NCI-H526 (cell line): ENCODE measurements around the gene NCK1.
"Not testable (repeated sequence)": the region's sequence is repeated elsewhere in the genome, so short reads cannot be mapped to it uniquely, and the experiment has no call there.

ENCODE experiments used
- DNase-seq, 2 experiments: peaks; one replicate each; lab custom pipeline; 2025; lab: John Stamatoyannopoulos, UW

The NCK1 gene

DNA sequence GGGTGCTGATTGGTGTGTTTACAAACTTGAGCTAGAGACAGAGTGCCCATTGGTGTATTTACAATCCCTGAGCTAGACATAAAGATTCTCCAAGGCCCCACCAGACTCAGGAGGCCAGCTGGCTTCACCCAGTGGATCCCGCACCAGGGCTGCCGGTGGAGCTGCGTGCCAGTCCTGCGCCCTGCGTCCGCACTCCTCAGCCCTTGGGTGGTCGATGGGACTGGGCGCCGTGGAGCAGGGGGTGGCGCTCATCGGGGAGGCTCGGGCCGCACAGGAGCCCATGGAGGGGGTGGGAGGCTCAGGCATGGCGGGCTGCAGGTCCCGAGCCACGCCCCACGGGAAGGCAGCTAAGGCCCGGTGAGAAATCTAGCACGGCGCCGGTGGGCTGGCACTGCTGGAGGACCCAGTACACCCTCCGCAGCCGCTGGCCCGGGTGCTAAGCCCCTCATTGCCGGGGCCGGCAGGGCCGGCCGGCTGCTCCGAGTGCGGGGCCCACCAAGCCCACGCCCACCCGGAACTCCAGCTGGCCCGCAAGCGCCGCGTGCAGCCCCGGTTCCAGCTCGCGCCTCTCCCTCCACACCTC, 125.5 kb downstream of the NCK1 start:
- not testable (repeated sequence) for DNase-seq

GRCh38 chr3:136988651-136989050, 126.6 kb downstream of the NCK1 start:
- DNase-seq, result no peak

DNA sequence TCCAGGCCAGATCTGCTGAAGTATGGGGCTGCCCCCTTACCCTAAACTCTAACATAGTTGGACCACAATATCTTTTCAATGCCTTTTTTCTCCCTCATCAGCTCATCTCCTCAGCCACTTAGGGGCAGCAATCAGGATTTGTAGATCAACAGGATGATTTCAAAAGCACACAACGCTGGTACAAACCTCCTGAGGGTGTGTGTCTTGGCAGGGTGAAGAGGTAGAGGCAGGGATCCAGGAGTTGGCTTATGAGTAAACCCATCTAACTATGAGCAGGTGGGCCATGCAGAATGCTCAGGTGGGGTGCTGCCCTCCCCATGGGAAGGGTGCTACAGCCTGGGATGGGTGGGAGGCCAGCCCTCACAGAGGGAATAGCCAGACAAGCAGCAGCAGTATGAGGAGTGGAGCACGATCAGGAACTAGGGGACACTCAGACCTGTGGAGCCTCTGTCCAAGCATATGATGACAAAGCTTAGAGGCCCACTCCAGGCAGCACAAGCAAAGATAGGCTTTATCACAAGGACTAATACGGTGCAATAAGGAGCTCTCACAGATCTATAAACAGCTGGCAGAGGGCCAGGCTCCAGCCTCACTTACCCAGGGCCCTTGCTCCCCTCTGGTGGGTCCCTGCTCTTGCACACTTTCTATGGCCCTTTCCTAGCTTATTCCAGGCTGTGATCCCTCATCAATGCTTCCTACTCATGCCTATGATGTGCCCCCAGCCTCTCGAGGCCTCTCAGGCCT, 127.9 kb downstream of the NCK1 start:
- no peak for DNase-seq

DNA sequence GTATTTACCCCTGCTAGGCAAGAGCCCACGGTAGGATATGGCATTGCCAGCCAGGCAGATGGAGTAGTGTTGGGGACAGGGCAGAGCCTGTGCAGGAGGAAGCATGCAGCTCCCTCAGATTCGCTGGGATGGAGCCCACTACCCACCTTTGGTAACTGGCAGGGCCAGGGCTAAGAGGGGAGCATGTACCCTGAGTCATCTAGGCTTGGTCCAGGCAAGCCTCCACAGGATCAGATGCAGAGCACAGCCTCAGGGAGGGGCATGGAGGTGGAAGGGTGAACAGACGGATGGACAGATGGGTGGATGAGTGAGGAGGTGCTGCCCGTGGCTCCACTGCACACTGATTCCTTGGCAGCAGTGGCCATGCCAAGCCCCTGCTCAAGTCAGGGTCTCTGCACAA, 128.8 kb downstream of the NCK1 start:
- DNase-seq, result no peak

- no peak for DNase-seq
Measured at GRCh38 chr3:136992115-136992514, 130.1 kb downstream of the NCK1 start.

DNA sequence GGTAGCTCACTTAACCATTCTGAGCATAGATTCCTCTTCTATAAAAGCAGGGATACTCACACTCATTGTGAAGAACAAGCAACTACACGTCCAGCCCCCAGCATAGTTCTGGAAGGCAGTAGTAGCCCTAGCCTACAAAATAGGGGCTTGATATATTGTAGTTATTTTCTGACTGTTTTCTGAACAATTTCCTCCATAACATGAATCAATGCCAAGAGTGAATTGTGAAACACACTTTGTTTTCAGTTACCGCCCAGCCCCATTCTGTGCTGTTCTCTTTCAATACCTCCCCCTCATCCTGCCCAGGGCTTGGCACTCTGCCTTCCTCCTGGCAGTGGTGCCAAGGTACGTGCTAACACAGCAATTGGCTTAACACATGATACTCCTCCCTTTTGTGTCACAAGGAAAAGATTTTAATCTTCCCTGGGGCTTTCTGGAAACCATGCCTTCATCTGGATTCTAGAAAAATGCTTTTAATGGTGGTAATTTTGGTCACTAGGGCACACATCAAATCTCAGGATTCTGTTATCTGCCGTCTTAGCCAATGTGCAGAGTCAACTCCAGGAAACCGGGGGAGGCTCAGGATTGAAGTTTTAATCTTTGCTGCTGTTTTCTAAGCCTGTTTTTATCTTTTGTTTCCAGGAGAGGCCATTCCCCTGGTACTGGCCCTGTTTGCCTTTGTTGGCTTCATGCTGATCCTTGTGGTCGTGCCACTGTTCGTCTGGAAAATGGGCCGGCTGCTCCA, 132.9 kb downstream of the NCK1 start:
- DNase-seq, result no peak

DNA sequence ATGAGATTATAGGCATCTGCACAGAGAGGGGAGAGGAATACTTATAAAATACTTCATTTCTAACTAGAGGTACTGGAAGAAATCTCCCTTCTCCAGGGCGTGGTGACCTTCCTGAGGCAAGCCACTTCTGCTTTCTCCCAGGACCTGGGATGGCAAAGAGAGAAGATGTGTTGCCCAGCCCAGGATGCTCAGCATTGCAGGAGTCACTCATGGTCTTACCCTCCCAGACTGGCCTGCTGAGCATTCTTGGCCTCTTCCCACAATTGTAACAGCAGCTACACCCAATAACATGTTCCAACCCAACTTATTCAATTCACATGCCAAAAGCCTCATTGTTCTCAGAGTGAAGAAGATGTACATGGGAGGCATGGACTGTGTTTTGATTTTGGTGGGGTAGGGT, 133.6 kb downstream of the NCK1 start:
- DNase-seq, result no peak
